GM19397 (cell line): Measurements from ENCODE around the gene C22orf15.

Experiments
- ATAC-seq: cut with Tn5 transposase; IDR thresholded peaks from one replicate; pipeline ENCODE4 v1.9.1; 2021; ENCODE audit warnings: mild to moderate bottlenecking, moderate library complexity; ENCODE audit not compliant: unreplicated experiment

C22orf15 gene

DNA sequence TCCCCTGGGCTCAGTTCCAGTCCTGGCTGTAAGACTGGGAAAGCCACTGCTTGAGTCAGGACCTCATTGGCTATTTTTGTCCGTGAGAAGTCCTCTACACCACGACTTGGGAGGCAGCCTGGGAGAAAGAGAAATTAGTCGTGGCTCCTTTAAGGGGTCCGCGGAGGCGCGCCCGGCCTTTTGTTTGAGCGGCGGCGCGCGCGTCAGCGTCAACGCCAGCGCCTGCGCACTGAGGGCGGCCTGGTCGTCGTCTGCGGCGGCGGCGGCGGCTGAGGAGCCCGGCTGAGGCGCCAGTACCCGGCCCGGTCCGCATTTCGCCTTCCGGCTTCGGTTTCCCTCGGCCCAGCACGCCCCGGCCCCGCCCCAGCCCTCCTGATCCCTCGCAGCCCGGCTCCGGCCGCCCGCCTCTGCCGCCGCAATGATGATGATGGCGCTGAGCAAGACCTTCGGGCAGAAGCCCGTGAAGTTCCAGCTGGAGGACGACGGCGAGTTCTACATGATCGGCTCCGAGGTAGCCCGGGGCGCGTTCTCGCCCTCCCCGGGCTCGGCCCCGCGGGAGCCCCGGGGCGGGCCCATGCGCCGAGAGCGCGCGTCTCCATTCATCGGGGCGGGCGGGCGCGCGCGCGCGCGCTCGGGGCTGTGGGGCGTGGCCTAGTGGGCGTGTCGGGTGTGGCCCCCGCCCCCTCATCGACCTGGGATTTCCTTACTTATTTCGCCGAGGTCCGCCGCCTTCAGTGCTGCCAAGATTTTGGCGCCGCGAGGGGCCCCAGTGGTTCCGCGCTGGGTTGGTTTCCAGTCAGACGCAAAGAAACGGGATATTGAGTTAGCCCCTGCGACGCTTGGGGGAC lies 24.2 kb downstream of the C22orf15 start, which contains the start of gene SMARCB1:
Gene SMARCB1 (plus strand): TSS at position 215 of the 848 bp plus-strand sequence. CDS start 204 bp downstream, at position 419.
- peak; percentile 69 for ATAC-seq

DNA sequence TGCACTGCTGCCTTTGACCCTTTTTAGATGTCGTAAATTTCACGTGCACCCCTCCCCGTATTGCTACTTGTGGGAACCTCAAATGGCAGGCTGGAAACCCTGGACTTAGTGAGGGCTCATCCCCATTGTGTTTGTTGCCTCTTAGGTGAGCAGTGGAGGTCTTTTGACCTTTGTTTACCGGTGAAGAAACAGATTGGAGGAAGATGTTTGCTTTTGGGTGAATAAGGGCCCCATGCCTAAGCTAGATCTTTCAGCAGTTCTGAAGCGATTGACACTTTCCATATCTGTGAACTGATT lies 24.8 kb downstream of the C22orf15 start:
- ATAC-seq = peak; percentile 18

DNA sequence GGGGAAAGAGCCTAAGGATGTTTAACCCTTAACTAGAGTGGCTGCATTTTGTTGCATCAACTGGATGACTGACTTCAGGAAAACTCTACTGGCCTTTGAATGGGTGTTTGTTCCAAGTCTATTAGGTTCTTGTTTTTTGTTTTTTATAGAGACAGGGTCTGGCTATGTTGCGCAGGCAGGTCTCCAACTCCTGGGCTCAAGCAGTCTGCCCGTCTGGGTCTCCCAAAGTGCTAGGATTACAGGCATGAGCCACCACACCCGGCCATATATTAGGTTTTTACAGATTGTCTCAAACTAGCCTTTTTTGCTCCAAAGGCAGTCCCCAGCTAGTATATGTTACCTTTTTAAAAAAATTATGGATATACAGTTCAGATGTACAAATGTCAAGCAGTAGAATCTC lies 25.1 kb downstream of the C22orf15 start:
- no peak for ATAC-seq

DNA sequence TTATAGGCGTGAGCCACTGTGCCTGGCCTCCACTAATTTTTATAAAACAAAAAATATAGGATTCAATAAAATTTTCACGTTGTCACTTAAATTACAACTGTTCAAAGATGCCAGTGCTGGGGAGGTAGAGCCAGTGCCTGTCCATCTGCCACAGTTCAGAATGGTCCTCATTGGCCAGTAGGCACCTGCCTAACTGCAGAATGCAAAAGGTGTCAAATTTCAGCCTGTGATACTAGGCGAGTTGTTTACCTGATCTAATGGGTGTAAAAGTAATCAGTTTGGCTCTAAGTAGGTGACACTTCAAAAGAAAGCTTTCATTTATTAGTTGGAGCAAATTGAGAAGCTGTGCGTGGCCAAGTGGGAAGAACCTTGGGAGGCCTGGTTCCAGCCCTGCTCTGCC lies 26.3 kb downstream of the C22orf15 start:
- ATAC-seq = no peak

DNA sequence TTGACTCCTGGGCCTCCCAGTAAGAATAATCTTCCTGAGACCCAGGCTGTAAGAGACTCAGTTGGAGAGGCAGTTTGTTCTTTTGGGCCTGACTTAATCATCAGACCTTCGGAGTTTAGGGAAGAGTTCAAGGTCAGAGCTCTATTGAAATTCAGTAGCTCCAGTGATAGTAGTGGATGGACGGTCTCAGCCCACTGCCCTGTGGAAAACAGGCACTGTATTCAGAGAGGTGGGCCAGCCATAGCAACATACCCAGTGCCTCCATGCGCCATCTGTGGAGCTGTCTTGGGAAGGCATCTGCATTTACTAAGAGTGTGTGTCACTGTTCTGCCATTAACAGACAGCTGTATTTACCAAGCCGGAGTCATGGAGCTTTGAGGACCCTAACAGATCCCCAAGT lies 26.8 kb downstream of the C22orf15 start:
- no peak for ATAC-seq

DNA sequence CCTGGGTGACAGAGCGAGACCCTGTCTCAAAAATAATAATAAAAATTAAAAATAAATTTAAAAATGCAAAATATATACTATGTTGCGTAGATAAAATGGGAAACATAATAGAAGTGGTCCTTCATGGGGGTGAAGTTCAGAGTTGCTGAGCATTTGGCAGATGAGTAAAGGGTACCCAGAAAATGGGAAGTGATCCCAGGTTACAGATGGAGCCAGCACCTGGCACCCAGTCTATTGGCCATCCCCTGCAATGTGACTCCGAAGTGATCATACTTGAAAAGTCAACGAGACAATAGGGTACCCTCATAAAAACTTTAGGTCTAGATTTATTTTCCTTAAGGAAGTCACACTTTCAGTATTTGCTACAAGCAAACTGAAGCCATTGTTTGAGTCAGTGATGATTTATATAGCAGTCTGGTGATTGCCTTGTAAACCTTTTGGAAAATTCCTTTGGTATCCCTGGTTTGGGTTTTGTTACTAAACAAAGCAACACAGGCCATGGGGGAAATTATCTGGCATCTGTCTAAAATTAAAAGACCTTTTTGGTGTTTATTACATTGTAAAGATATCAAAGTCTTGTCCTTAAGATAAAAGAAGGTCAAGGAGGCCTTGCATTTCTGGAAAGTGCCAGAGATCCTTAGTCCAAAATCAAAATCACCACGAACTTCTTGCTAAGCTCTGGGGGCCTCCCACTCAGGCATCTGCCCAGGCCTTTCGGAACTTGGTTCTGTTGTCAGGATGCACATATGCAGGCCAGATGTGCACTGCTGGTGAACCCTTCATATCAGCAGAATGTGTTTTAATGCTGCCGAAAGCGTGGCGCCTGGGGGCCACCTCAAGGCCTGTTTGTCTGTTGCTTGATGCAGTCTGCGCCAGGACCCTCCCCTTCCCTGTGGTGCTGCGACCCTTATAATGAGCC lies 28.3 kb downstream of the C22orf15 start:
- no peak for ATAC-seq

DNA sequence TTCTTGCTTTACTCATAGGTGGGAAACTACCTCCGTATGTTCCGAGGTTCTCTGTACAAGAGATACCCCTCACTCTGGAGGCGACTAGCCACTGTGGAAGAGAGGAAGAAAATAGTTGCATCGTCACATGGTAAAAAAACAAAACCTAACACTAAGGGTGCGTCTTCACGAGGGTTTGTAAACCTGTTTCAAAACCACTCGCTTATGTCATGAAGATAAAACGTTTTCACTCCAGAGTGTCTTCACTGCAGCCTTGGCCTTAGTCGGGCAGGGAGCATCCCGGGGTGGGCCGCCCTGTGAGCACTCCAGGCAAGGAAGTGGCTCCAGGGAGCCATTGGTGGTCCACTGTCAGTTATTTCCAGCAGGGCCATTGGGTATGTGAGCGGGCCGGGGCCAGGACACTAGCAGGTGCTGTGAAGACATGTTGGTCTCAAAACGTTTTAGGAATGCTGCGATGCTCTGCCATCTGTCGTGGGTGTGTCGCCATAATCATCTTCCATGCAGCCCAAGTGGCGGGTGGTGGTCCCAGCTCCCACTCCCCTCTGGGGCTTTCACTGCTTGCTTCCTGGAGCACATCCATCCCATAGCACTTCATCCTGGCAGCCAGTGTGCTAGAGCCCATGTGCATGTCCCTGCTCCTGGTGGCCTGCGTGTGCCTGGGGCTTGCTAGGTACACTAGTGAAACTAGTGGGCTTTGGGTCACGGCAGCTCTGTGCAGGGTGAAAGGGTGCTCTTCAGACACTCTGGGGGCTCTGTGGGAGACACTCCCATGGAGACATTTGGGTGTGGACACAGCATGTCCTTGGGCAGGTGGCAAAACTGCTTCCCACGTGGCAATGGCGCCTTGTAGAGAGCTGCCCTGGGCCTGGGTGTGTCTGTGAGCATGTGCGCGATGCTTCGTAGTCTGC lies 29.2 kb downstream of the C22orf15 start:
- ATAC-seq = no peak

DNA sequence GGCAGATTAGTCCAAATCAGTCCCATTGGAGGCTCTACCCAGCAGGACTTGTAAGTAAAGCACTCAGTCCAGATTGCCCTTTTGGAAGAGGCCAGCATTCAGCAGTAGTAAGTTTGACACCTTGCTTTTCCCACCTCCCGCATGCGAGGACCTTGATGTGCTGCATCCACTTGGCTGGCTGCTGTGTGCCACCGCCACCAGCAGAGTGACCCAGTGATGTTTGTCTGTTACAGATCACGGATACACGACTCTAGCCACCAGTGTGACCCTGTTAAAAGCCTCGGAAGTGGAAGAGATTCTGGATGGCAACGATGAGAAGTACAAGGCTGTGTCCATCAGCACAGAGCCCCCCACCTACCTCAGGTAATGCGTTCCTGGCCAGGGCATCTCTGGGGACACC lies 30.5 kb downstream of the C22orf15 start:
- no peak for ATAC-seq

DNA sequence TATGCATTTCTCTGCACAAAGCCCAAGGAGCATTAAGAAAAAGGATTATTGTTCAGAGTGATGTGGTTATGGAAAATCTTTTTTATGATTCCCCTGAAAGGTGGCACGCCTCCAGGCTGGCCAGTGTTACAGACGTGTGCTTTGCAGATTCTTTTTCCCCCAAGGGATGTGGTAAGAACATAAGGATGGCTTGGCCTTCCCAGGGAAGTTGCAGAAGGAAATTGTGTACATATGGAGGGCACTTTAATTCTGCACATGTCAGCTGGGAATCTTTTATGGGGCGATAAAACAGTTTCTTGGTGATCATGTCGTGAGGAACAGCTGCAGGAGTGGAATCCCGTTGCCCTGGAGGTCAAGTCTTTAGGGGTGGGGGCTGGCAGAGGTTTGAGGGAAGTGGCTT lies 33.7 kb downstream of the C22orf15 start:
- no peak for ATAC-seq

DNA sequence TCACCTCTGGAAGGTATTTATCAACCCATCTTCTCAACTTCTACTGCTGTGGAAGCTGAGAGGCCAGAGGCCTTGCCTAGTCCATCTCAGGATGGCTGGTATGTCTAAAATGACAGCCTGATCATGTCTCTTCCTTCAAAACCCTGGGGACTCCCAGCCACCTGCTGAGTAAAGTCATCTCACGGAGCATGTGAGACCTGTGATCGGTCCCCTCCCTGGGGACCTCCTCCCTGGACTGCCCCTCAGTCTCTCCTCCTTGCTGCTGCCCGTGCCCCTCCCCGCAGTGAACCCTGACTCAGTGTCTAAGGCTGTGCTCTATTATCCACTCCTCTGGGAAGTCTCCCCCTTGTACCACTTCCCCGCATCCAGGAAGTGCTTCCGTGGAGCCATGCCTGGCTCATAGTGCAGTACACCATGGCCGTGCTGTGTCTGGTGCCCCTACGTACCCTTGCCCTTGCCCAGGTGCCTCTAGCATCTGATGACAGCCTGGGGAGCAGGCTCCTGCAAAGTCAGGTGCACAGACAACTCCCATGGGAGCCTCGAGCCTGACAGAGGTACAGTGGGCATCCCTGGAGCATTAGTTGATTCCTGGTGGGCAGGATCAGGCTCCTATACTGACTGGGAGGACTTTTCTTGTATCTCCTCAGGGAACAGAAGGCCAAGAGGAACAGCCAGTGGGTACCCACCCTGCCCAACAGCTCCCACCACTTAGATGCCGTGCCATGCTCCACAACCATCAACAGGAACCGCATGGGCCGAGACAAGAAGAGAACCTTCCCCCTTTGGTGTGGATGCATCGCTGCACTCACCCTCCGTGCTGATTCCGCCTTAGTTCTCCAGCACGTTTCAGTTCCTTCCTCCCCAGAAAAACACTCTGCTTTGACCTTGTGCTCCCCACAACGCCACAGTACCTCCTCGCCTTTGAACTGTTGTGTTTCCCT lies 37.8 kb downstream of the C22orf15 start:
- peak; percentile 65 for ATAC-seq

DNA sequence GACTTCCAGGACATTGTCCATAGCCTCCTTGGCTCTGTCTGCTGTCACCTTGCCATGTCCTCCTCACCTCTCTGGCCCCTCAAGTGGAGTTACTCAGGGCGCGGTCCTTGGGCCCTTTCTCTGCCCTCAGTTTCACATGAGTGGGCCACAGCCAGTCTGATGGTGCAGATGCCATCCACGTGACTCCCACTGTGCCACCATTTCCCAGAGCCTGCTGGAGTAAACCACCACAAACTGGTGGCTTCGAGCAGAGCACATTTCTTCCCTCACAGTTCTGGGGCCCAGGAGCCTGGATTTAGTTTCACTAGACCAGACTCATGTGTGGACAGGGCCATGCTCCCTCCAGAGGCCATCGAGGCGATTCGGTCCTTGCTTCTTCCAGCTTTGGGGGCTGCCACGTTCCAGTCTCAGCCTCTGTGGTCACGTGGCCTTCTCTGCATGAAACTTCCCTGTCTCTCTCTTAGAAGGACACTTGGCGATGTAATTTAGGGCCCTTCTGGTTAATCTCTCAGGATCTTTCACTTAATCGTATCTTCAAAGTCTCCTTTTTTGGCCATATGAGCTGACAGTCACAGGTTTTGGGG lies 38.5 kb downstream of the C22orf15 start:
- peak; percentile 5 for ATAC-seq

DNA sequence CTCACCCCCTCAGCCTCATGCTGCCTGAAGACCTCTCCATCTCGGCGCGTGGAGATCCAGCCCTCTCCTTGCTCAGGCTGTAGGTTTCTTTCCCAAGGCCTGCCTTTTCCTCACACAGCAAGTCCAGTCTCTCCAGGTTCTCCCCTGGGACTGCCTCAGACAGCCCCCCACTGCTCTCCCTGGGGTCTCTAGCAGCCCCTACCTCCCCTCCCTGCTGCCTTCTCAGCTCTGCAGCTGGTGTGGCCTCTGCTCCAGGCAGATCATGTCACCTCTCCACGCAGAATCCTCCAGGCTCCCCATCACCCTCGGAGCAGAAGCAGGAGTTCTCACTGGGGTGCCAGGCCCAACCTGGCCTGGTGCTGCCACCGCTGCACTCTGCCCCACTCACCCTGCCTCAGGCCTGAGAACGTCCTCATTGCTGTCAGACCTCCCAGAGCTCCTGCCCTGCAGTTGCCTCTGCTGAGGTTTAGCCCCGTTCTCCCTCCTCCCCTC lies 39.1 kb downstream of the C22orf15 start:
- no peak for ATAC-seq

DNA sequence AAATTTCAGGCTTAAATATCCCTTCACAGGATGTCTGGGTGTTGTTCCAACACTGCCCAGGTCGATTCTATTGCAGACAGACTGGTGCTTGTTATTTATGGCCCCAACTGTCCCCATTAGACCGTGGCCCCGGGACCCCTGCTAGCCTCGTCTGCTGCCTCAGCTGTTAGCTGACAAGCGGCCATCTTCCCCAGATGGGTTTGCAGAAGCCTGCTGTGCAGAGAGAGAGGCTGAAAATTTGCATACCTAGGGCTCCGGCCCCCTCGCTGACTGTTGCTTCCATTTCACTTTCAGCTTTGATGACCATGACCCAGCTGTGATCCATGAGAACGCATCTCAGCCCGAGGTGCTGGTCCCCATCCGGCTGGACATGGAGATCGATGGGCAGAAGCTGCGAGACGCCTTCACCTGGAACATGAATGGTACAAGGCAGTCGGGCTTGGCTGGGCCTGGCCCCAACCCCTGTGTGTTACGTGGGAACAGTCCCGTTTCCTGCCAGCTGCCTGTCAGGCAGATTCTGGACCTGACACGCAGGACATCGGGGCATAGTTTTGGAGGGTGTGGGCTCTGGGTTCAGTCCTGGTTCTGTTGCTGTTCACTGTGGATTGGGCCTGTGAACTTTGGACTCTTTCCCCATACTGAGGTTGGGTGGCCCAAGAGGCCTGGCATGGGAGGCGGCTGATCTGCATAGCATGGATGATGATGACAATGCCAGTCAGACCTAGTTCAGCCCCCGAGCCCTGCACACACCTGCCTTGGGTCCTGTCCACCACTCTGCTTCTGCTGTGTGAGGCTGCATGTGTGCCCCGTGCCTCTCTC lies 40.4 kb downstream of the C22orf15 start:
- no peak for ATAC-seq

DNA sequence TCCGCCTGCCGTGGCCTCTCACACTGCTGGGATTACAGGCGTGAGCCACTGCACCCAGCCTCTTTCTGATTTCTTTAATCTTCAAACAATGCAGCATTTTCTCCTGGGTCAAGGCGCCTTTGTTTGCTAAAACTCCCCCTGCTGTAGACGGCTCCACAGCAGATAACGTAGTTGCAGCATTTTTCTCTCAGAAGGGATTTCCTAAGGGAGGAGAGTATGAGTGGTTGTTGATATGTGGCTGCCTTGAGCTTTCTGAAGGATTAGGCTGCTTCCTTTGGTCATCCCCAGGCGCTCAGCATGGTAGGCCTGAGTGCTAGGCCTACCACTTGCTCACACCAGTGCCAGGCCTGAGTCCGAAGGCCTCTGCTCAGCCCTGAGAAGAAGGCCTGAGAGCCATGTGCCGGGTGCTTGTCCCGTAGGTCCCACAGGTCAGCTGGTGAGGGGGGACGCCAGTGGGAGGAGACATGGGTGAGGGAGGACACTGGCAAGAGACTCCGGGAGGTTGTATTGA lies 42.0 kb downstream of the C22orf15 start:
- ATAC-seq = no peak

DNA sequence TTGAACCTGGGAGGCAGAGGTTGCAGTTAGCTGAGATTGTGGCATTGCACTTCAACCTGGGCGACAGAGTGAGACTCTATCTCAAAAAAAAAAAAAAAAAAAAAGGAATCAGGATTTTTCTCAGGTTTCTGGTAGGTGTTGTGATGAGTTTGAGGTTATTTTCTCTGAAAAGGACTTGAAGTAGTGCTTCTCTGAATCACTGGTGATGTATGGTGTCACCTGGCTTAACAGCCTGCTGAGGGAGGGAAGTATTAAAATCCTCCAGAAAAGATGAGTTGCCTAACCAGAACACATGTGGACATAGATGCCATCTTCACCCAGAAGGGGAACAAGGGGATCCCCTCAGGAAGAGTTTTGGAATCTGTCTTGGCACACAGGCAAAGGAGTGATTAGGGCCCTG lies 44.0 kb downstream of the C22orf15 start:
- ATAC-seq = no peak

DNA sequence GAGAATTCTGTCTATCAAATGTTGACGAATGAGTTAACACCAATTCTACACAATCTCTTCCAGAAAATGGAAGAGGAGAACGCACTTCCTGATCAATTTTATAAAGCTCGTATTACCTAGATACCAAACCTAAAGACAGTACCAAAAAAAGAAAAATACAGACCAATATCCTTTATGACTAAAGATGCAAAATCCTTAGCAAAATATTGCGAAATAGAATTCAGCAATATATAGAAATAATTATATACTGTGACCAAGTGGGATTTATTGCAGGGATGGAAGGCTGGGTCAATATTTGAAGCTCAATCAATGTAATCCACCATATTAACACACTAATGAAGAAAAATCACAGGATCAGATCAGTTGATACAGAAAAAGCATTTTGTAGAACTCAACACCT lies 49.6 kb downstream of the C22orf15 start:
- ATAC-seq = no peak
